Transverse colon (tissue), 4 donors: Measurements from ENCODE around the gene PPFIA4.

ENCODE experiments used
- POLR2AphosphoS5 ChIP-seq, 3 donors: sonication (generic); formaldehyde crosslinking; IDR thresholded peaks; one replicate each; pipeline ENCODE4 v1.6.1; 2016; ENCODE audit warnings: antibody characterized with exemption in 3 of 3
- TF ChIP-seq, protein P1 (sequence below), 5 experiments: fragments of 200-600 bp in 3 of 5; fragments of 450-650 bp in 2 of 5; sonication (generic) in 3 of 5; IDR thresholded peaks; 1 replicate in 2 of 5; 2 replicates in 3 of 5; pipeline ENCODE4 v1.5.1; 2016 to 2017; ENCODE audit warnings: antibody characterized with exemption in 5 of 5, inconsistent platforms in 3 of 5, mild to moderate bottlenecking in 2 of 5, moderate library complexity in 1 of 5

DNA sequence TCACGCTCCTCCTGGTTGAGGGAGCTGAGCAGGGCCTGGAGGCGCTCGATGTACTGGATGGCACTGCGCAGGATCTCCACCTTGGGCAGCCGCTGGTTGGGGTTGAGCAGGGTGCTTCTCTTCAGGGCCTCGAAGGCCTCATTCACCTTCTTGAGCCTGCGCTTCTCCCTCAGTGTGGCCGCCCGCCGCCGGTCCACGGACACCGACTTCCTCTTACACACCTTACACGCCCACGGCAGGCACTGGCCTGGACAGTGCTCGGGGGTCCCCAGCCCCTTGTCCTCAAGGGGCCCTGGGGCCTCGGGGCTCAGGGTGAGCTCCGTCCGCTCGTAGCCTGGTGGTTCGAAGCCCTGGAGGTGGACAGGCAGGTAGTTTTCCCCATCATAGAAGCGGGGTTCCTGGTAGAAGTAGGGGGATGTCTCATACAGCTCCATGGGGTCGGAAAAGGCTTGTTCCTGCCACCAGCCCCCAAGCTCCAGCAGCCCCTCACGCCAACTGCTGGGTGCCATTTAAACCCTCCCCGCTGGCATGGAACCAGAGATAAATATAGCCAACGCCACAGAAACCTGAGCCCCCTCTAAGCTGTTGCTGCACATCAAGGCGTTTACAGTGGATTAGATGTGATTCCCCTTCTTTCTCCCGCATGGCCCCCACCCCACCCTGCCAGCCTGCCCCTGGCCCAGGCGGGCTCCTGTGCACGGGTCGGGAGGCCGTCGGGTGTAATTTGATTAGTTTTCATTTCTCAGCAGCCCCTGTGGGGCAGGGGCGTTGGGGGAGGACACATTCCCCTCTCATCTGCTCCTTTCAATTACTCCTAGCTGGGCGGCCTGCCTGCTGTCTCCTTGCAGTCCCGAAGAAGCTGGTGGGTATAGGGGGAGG is 59.5 kb downstream of the PPFIA4 start, which contains the start of gene MYOG:
- TF ChIP-seq, protein P1, sequence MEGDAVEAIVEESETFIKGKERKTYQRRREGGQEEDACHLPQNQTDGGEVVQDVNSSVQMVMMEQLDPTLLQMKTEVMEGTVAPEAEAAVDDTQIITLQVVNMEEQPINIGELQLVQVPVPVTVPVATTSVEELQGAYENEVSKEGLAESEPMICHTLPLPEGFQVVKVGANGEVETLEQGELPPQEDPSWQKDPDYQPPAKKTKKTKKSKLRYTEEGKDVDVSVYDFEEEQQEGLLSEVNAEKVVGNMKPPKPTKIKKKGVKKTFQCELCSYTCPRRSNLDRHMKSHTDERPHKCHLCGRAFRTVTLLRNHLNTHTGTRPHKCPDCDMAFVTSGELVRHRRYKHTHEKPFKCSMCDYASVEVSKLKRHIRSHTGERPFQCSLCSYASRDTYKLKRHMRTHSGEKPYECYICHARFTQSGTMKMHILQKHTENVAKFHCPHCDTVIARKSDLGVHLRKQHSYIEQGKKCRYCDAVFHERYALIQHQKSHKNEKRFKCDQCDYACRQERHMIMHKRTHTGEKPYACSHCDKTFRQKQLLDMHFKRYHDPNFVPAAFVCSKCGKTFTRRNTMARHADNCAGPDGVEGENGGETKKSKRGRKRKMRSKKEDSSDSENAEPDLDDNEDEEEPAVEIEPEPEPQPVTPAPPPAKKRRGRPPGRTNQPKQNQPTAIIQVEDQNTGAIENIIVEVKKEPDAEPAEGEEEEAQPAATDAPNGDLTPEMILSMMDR (IDR thresholded peaks at IDR 0.05) = no peak
- no peak for TF ChIP-seq POLR2AphosphoS5 (IDR thresholded peaks at IDR 0.05)
